Stimulated activated naive CD8-positive, alpha-beta T cell treated with anti-CD3 and anti-CD28 coated beads, Interleukin-15, Interleukin-2, amounts not matched to agents 100 U/mL and 50 U/mL, for 24 hours (primary cell): ENCODE measurements around the gene HMGB3.
"Not testable (repeated sequence)": the region's sequence is repeated elsewhere in the genome, so short reads cannot be mapped to it uniquely, and the experiment has no call there.

Experiments used
- ATAC-seq: fragments of 150-1000 bp; cut with Tn5 transposase; one replicate; pipeline ENCODE4 v1.10.0; 2021
- DNase-seq: peaks from one replicate; pipeline ENCODE4 v3.0.0; 2021

HMGB3 gene

DNA sequence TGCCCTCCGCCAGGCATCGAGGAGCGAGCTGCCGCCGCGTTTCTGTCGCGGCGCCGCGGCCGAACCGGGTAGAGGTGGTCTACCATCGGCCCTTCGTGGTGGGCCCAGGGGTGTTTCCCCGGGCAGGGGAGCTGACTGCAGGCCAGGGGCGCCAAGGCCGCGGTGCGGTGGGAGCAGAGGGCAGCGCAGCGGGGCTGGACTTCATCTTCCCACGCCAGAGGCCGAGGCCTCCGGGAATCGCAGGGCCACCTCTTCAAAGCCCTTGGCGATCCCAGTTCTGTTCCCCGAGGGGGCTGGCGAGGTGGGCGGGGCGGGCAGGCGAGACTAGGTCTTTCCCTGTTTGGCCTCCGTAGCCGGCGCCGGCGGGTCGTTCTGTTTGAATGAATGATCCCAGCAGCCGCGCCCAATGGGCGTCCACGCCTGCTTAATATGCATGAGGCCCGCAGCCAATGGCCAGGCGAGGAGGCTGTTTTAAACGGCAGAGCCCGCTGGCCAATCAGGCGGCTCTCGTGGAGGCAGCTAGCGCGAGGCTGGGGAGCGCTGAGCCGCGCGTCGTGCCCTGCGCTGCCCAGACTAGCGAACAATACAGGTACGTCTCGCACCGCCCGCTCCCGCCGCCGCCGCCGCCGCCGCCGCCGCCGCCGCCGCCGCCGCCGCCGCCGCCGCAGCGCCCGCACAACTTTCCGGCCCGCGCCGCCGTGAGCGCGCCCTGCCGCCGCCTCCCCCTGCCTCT lies at the start of gene HMGB3:
Gene HMGB3 (plus strand): TSS at position 548 of the 733 bp plus-strand sequence. CDS start 2,265 bp downstream, outside the sequence.
- peak; percentile 79 for DNase-seq
- ATAC-seq, result peak; percentile 100

DNA sequence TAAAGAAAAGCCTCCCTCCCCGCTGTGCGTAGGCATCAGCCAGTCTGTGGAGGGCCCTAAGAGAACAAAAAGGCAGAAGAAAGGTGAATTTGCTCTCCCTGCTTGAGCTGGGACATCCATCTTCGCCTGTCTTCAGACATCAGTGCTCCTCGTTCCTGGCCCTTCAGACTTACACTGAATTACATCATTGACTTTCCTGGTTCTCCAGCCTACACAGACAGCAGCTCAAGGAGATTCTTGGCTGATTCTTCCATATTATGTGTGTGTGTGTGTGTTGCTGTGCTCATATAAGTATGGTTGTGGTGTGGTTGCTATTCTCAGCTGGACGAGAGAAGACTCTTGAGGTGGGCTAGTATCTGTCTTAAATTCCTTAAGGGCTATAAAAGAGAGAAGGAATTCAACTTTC lies 49.2 kb upstream of the HMGB3 start:
- DNase-seq (no peak), ATAC-seq (no peak)

DNA sequence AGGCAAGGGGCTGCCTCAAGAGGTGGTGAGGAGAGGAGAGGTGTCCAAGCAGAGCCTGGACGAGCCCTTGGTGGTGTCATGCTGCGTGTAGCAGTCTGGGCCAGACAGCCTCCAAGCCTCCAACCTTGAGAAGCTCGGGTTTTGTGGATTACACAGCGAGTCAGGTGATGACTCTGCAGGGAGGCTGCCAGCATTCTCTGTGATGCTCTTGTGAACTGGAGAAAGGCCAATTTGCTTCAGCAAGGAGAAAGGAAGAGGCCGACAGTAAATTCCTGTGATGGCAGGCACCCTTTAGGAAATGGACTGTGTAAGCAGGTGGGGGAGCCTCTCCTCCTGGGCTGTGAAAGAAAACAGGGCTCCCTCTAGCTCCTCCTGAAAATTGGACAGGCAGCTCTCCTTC lies 48.7 kb upstream of the HMGB3 start:
- no peak for DNase-seq

DNA sequence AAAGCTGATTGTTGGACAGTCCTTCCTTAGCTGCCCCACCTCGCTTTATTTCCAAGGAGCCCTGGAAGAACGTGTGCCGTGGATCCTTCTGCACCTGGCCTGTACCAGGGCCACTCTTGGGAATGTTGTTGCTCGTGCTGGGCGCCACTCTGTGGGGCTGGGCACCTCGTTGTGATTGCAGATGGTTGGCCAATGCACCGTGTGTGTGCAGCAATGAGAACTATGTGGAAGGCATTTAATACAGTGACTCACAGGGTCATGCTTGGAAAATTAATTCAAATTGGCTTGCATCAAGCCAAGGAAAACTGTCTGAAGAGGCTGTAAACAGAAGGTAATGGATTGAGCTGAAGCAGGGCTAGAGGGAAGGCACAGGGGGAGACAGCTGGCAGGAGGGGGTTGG lies 47.7 kb upstream of the HMGB3 start:
- DNase-seq (no peak), ATAC-seq (no peak)

More for the DNA sequence above, 48.7 kb upstream of the HMGB3 start:
- ATAC-seq, result no peak

DNA sequence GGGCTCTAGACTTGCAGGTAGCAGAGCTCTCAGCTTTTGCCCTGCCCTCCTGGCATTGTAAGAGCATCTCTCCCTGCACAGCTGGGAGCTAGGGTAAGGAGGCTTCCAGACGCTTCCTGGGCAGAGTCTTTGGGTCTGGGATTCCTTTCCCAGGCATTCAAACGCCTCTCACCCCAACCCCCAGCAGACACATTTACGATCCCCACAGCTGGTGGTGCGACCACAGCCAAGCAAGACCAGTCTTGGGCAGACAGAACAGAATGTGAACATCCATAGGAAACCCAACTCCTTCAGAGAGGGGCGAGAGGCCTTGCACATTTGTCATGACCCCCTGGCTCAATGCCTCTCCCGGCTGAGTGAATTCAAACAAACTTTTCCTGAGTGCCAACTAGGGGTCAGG lies 46.6 kb upstream of the HMGB3 start:
- no peak for ATAC-seq

DNA sequence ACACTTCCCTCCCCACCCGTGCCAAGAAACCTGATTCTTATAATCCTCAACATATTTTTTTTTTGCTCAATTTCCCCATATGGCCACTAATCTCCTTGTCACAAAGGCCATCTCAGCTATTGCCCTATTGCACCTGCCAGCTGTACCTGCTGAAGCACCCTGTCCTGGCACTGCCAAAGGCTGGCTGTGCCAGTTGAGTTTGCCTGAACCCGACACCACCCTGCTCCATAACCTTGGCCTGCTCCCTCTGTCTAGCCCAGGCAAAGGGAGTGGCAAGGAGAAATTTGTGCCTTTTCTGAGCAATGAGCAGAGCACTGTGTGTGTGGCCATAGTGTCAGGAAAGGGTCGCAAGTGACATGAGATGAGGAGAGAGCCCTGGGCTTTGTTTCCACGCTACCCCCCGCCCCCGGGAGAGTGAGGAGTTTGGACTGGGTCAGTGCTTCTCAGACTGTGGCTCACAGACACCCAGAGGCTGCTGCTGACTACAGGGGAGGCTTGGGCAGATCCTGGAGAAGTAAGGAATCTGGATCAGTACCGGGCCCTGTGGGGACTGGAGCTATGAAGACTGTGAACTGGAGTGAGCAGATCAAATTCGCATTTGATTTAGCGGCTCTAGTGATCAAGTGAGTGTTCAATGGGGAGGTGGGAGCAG lies 42.2 kb upstream of the HMGB3 start:
- no peak for ATAC-seq
- no peak for DNase-seq

More for the DNA sequence above, 46.6 kb upstream of the HMGB3 start:
- DNase-seq, result no peak

DNA sequence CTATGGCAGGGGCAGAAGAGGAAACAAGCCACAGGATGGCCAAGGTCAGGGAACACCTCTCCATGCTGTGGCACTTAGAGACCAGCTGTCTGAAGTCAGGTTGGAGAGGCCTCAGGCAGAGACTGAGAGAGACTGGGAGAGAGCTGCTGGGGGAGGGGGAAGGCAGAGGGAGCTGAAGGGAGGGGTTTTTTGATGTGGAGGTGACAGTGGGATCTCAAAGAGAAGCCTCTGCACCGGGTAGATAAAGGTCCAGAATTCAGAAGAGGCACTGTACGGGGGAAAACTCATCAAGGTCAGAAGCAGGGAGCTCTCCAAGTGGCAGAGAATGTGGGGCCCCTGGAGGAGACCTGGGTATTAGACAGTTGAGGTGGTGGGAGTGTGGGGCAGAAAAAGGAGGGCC lies 41.6 kb upstream of the HMGB3 start:
- ATAC-seq (no peak), DNase-seq (no peak)

DNA sequence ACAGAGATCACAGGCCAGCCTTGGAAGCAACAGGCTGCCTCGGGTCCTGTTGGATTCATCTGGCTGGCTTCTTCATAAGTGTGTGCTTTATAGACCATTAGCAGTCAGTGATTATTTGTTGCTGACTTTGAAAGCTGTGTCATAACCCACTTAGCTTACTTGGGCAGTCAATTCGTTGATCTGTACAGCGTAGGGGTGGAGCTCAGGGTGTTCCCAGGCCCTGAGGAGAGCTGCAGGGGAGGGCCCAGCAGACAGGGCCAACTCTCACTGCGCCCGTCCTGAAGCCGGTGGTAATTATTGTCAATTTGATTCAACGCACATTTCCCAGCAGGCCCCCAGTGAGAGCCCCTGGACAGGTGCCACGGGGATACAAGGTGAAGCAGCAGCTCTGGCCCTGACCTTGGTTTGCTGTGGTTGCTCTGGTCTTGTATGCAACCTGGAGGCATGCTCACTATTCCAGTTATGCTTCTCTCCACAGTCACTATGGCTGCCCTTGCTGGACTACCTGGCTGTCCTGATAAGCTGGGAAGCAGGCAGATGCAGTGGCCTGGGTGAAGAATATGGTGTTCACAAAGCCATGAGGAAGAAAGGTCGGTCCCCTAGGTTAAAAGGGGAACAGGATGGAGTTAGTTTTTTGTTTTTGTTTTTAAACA lies 40.1 kb upstream of the HMGB3 start:
- DNase-seq, result no peak
- no peak for ATAC-seq

DNA sequence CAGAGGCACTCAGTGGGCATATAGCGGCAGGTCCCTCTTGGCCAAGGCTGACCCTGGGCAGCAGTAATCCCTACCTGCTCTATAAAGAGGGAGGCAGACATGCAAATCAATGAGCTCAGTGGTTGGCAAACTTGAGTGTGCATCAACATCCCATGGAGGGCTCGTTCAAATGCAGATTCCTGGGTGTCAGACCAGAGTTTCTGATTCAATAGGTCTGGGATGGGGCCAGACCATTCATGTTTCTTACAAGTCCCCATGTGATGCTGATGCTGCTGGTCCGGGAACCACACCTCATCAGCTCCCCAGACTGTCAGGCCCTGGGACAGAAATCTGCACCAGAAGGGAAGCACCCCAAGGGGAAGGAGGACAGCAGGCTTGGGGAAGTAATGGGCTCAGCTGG lies 38.9 kb upstream of the HMGB3 start:
- no peak for DNase-seq
- ATAC-seq, result no peak

DNA sequence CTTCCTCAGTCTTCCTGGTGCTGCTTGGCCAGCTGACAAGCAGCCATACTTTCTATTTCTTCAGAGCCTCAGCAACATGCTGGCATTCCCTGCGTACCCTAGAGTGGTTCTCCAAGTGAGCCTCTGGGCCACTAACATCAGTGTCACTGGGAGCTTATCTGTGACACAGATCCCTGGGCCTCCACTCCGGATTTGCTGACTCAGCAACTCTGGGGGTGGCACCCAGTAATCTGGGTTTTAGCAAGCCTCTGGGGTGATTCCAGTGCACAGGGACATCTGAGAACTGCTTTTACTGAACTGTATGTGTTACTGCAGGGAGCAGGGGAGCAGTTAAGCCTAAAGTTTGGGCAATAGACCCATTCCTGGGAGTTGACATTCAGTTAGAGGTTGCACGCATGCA lies 28.2 kb upstream of the HMGB3 start:
- ATAC-seq, result no peak

DNA sequence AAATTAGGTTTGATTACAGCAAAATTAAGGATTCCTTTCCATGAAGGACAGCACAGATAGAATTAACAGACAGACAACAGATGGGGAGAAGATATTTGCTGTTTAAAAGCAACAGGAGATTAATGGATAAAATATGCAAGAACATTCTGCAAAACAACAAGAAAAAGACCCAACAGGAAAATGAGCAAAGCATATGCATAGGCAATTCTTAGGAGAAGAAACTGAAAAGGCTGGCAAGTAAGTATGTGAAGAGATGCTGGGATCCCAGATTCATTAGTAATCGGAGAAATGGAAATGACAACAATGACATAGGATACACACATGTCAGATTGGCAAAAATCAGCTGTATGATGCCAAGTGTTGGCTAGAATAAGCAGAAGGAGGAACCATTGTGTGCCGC lies 27.5 kb upstream of the HMGB3 start:
- no peak for ATAC-seq
- DNase-seq, result no peak

More for the DNA sequence above, 28.2 kb upstream of the HMGB3 start:
- no peak for DNase-seq

DNA sequence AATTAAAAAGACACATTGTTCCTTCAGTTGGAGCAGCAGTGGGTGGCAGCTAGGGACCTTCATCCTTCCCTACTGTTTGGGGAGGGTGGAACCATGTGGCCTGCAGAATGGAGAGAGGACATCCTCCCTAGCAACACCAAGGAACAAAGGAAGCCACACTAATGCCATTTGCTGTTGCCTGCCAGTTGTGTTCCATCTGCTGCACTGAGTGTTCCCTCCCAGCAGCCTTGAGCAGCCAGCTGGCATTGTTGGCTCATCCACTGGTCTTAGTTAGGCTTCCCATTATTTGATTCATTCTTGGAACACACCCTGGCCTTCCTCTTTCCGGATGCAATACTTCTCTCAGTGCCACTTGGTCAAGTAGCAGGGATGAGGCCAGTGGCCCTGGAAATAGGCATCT lies 25.0 kb upstream of the HMGB3 start:
- ATAC-seq, result no peak
- DNase-seq, result no peak

DNA sequence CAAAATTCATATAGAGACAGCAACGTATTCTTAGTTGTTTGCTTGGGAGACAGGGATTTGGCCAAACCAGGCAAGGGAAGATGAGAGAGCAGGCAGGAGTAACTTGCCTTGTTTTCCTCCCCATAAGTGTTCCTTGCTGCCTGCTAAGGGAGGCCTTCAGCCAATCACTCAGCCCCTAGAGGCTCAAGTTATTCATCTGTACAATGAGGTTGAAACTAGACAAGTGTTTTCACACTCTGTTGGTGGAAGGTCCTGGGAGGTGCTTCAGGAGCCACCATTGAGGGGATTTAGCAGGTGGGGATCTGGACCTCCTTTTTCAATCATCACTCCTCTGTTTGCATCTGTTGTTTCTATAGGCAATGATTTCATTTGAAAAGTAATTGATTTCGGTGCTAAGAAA lies 23.6 kb upstream of the HMGB3 start:
- ATAC-seq (no peak), DNase-seq (no peak)

DNA sequence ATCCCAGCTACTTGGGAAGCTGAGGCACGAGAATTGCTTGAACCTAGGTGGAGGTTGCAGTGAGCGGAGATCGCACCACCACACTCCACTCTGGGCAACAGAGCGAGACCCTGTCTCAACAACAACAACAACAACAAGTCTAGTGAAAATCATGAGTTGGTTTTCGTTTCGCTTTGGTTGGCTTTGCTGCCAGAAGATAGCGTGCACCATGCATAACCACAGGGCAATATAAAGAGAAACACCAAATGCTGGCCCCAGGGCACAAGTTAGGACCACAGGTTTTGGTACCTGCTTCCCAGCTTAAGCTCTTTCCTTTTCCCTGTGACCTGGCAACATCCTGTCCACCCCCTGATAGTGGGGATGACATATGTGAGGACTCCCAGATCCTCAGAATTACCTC lies 21.5 kb upstream of the HMGB3 start:
- ATAC-seq (no peak), DNase-seq (no peak)

DNA sequence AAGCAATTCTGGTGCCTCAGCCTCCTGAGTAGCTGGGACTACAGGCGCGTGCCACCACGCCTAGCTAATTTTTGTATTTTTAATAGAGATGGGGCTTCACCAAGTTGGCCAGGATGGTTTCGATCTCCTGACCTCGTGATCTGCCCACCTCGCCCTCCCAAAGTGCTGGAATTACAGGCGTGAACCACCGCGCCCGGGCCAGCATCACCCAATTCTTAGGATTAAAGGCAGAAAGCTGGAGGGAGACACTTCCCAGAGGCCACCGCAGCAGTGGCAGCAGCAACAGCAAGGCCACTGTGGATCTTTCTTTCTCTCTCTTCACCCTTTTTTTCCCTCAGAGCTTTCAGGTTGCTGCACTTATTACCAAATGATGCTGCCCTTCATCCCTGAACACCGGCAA lies 18.7 kb upstream of the HMGB3 start:
- DNase-seq, ATAC-seq: not testable (repeated sequence)

DNA sequence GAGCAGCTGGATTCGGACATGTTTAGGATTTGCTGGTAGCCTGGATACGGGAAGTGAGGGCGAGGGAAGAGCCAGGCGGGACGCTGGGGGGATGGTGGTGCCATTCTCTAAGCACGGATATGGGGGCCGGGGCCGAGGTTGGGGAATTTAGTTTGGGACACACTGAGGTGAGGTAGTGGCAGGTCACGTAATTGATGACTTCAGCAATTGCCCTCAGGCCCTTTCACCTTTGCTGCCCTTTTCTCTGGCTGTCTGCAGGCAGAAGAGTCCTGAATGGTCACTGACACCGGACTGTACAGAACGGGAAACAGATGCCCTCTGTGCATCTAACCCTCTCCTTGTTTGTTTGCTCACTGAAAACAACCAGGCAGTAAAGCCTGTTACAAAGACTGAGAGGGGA lies 16.9 kb upstream of the HMGB3 start:
- no peak for DNase-seq
- ATAC-seq, result no peak

DNA sequence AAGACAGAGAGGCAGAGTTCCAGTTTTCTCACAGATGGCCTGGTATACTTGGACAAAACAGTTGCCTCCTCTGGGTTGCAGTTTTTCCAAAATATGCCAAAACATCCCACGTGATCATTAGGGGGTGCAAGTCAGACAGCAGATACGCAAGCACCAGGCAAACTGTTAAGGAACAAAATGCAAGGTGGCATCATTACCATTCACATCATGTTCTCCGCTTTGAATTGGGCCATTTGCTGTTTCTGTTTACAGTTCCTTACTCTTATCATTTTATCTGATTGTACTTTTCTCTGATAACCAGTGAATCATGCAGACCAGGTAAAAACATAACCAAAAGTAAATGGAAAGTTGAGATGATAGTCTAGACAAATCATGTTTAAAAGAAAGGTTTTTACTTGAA lies 16.4 kb upstream of the HMGB3 start:
- ATAC-seq (no peak), DNase-seq (no peak)

DNA sequence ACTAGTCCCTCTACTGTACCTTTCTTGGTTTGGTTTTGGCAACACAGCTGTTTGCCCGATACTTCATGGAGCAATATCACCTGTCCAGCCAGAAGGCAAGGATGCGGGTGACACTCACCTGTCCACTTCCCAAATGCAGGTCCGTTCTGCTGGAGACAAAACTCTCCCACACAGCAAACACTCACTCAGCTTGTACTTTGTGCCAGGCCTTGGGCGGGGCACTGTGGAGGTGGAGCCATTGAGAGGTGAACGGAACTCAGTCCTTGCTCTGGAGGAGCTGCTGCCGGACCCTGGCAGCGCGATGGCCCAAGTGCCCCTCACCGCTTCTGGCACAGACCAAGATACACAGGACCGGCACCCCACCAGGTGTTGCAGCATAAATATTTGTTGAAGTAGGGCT lies 15.3 kb upstream of the HMGB3 start:
- ATAC-seq (no peak), DNase-seq (no peak)

DNA sequence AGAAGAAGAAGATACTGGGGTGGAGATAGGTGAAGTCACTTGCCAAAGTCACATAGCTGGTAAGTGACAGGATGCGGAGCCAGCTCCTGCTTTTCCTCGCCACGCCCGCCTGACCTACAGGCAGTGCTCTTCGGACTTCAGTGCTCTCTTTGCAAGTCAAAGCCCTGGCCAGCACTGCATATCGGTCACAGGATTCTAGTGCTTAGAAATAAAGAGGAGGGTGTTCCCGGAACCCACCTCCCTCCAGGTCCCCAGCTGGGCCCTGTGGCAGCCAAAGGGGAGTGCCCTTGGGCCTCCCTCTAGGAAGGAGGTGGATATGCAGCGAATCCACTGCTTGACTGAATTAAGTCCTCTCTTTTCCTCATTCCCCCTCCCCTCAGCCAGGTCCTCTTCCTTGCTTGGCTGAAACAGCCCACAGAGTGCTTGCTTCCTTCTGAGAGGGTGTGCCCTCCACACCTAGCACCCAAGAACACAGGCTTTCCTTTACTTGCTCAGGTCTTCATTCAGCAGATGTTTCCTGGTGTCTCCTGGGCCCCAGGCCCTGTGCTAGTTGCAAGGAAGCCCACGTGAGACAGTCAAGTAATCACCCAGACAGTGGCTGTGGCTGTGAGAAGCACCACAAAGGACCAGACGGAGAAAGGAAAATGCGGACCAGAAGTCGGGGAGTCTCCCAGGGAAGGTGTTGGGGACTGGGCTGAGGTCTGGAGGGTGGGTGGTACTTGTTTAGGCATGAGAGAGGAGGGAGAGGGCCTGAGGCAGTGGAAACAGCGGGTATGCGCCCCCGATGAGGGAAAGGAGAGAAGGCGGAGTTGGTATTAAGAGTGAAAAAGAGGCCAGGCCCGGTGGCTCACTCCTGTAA lies 14.0 kb upstream of the HMGB3 start:
- ATAC-seq, result no peak
- no peak for DNase-seq

DNA sequence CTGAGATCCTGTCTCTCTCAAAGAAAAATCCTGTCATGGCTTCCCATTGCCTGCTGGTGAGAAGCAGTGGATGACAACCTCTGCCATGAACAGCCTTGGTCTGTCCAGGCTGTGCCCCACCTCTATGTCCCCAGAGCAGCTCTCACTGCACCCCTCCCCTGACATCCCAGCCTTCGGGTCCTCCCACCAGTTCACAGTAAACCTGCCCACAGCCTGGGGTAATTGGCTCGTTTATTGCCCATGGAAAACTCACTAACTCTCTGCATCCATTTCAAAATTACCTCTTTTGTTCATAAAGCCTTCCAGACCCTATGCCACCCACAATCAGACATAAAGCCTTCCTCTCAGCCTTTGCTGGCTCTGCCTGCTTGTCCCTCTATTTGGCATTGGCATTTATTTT lies 10.7 kb upstream of the HMGB3 start:
- DNase-seq (no peak), ATAC-seq (no peak)

DNA sequence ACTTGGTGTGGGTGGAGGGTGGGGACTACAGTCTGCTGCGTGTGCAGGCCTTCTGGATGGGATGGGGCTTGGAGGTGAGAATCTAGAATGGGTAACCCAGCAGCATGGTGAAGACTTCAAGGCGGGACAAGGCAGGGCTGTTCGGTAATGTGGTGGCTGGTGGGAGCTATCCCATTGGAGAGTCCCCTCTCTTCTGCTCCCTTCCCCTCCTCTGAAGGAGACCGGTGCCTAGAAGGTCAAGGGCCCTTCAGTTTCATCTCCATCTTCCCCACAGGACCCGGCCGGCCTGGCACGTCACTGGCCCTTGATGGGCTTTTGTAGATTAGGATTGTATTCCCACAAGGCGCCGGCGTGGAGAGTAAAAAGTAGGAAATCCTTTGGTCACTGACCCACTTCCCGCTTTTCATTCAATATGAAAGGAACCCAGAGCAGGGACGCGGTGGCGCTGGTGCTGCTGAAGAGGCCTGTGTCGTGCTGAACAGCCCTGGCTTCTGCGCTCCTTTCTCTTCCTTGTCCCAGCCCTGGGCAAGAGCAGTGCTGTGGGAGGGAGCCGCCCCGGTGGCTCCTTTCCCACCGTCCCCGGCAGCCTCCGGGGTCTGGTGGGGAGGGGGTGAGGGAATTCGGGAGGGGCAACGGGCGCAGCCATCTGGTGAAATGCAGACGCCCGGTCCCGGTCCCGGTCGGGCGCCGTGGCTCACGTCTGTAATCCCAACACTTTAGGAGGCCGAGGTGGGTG lies 7.3 kb upstream of the HMGB3 start:
- peak; percentile 5 for DNase-seq
- ATAC-seq, result peak; percentile 40
